Thyroid gland (tissue), 4 donors: ENCODE data around the gene MYOF. TPM values are rescaled to one million over a fixed set of nuclear protein-coding genes. Genes with fewer than 3 reads are reported as not detected.

ENCODE experiments used
- DNase-seq, 2 donors: peaks; one replicate each; pipeline ENCODE4 v3.0.0-alpha.2; 2019
- H3K27ac ChIP-seq, 3 donors: fragments of 200-600 bp; sonication (generic); 1 replicate in 2 of 3; 2 replicates in 1 of 3; pipeline ENCODE4 v1.5.1; 2016 to 2019; ENCODE audit warnings: mild to moderate bottlenecking in 1 of 3, moderate library complexity in 1 of 3
- H3K27me3 ChIP-seq: fragments of 200-600 bp; sonication (generic); one replicate; pipeline ENCODE4 v1.5.1; 2019
- H3K36me3 ChIP-seq, 2 donors: fragments of 200-600 bp; sonication (generic); one replicate each; pipeline ENCODE4 v1.5.1; 2016 to 2019
- H3K4me1 ChIP-seq, 2 donors: fragments of 200-600 bp; sonication (generic); one replicate each; pipeline ENCODE4 v1.5.1; 2017 to 2019
- H3K4me3 ChIP-seq, 3 donors: fragments of 200-600 bp; sonication (generic); replicated peaks in 1 of 3; 1 replicate in 2 of 3; 2 replicates in 1 of 3; pipeline ENCODE4 v1.5.1; 2016; ENCODE audit warnings: mild to moderate bottlenecking in 1 of 3
- H3K9me3 ChIP-seq: fragments of 200-600 bp; sonication (generic); one replicate; pipeline ENCODE4 v1.5.1; 2017
- POLR2A ChIP-seq, 2 donors: fragments of 450-650 bp; IDR thresholded peaks; one replicate each; pipeline ENCODE4 v1.6.1; 2017; ENCODE audit warnings: antibody characterized with exemption in 2 of 2, mild to moderate bottlenecking in 2 of 2, moderate library complexity in 1 of 2
- WGBS, 2 donors: methylation state at CpG; one replicate each; pipeline ENCODE4 v1.1.5; 2017; 5-methylcytosine and 5-hydroxymethylcytosine counted together
- intact Hi-C: fragments of 100-400 bp; cut with DNase I; formaldehyde crosslinking; loops from one replicate; pipeline ENCODE4 v1.15.1; 2023
- total RNA-seq, 4 donors: library from RNA; depleted of rRNA; stranded (reverse); fragments of >200 nt; gene quantifications; one replicate each; pipeline ENCODE4 v1.2.3, GENCODE V29; 2016
- TF ChIP-seq, protein P1 (sequence below), 6 experiments: fragments of 200-600 bp in 3 of 6; fragments of 450-650 bp in 3 of 6; sonication (generic) in 3 of 6; IDR thresholded peaks; one replicate each; pipeline ENCODE4 v1.5.1; 2016 to 2019; ENCODE audit warnings: antibody characterized with exemption in 6 of 6, mild to moderate bottlenecking in 2 of 6, inconsistent platforms in 1 of 6, moderate library complexity in 1 of 6

The MYOF gene
- total RNA-seq, 4 donors from 2014 or later, result 72.3 to 210 (median 118) TPM

DNA sequence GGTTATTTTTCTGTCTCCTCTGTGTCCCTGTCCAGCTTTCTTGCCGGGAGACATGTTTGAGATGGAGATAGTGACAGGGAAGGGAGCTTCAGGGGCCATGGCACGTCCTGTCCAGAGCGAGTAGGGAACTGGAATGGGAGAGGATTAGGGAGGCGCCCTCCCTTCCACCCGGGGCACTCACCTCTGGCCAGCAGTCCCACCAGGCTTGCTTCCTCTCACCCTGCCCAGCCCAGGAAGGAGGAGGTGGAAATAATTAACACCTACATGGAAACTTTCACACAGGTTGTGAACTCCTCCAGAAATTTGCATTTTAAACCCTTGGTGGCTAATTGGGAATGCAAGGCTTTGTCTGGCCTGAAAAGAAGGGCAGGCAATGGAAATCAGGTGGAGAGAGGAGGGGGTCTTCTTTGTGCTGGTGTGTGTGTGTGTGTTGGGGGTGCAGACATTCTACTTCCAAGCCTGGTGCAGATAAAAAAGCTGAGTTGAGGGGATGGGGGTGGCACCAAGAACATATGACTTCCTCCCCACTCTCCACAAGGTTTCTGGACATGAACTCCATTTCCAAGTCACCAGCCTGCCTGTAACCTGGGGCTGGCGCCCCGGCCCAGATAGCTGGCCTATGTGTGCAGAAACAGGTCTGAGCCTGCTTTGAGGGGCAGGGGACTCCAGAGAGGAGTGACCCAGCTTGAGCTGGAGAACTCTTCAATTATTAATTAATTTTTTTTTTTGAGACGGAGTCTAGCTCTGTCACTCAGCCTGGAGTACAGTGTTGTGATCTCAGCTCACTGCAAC lies 209.1 kb downstream of the MYOF start:
- DNase-seq, result no peak
- WGBS, 2 donors, result 67 to 70% methylated on average over 8 of the region's 8 CpGs
- intact Hi-C loops, result no loop called here

DNA sequence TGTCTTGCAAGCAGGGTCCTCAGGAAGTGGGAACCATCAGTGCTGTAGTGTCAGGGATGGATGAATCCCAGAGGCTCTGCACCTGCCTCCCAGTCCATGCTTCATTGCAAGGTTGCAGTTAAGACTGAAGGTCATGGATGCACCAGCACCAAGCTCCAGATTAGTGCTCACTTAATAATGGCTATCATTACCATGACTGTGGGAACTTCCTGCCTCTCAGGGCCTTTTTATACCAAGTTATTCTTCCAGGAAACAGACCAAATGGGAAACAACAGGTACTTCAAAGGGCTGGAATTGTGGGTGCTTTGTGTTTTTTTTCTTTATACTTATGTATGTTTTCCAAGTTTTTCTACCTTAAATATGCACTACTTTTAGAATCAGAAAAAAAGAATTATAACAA lies 210.8 kb downstream of the MYOF start:
- no peaks in the 10 kb centered on the region for H3K4me1 ChIP-seq
- H3K36me3 ChIP-seq, result no peaks in the 10 kb centered on the region
- intact Hi-C loops, result no loop called here
- H3K27me3 ChIP-seq, result no peaks in the 10 kb centered on the region
- TF ChIP-seq, protein P1, sequence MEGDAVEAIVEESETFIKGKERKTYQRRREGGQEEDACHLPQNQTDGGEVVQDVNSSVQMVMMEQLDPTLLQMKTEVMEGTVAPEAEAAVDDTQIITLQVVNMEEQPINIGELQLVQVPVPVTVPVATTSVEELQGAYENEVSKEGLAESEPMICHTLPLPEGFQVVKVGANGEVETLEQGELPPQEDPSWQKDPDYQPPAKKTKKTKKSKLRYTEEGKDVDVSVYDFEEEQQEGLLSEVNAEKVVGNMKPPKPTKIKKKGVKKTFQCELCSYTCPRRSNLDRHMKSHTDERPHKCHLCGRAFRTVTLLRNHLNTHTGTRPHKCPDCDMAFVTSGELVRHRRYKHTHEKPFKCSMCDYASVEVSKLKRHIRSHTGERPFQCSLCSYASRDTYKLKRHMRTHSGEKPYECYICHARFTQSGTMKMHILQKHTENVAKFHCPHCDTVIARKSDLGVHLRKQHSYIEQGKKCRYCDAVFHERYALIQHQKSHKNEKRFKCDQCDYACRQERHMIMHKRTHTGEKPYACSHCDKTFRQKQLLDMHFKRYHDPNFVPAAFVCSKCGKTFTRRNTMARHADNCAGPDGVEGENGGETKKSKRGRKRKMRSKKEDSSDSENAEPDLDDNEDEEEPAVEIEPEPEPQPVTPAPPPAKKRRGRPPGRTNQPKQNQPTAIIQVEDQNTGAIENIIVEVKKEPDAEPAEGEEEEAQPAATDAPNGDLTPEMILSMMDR (IDR thresholded peaks at IDR 0.05), result no peak
- no peak for TF ChIP-seq POLR2A (IDR thresholded peaks at IDR 0.05)
- H3K27ac ChIP-seq, result no peak overlapping the region
- no peak overlapping the region for H3K4me3 ChIP-seq
- no peak for DNase-seq
- no peaks in the 10 kb centered on the region for H3K9me3 ChIP-seq

More for the DNA sequence above, 209.1 kb downstream of the MYOF start:
- H3K9me3 ChIP-seq, result no peaks in the 10 kb centered on the region
- no peaks in the 10 kb centered on the region for H3K4me1 ChIP-seq
- TF ChIP-seq, protein P1 (IDR thresholded peaks at IDR 0.05), result no peak
- no peak for TF ChIP-seq POLR2A (IDR thresholded peaks at IDR 0.05)
- no peaks in the 10 kb centered on the region for H3K27me3 ChIP-seq
- no peak overlapping the region for H3K27ac ChIP-seq
- H3K4me3 ChIP-seq, result no peak overlapping the region
- H3K36me3 ChIP-seq, result no peaks in the 10 kb centered on the region

DNA sequence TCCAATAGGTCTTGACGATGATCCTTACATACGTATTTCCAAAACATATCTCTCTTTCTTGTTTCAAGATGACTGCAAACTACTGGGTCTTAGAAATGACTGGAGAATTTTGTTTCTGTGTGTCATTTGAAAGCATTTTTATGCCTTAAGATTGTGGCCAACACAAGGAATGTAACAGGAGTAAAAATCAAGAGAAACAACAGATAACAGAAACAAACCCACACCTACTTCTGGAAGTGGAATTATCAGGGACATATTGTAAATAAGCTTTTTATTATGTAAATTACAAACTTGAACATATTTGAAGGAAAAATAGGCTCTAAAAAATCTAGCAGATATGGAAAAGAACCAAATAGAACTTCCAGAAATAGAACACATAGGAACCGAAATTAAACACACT lies 212.9 kb downstream of the MYOF start:
- intact Hi-C loops, result no loop called here
- H3K27ac ChIP-seq, result no peak overlapping the region
- TF ChIP-seq, protein P1 (IDR thresholded peaks at IDR 0.05), result no peak
- H3K4me3 ChIP-seq, result no peak overlapping the region
- DNase-seq, result no peak
- no peaks in the 10 kb centered on the region for H3K4me1 ChIP-seq
- 95% methylated on average over 3 of the region's 3 CpGs for WGBS, 2 donors
- no peaks in the 10 kb centered on the region for H3K27me3 ChIP-seq
- no peaks in the 10 kb centered on the region for H3K9me3 ChIP-seq
- no peaks in the 10 kb centered on the region for H3K36me3 ChIP-seq

DNA sequence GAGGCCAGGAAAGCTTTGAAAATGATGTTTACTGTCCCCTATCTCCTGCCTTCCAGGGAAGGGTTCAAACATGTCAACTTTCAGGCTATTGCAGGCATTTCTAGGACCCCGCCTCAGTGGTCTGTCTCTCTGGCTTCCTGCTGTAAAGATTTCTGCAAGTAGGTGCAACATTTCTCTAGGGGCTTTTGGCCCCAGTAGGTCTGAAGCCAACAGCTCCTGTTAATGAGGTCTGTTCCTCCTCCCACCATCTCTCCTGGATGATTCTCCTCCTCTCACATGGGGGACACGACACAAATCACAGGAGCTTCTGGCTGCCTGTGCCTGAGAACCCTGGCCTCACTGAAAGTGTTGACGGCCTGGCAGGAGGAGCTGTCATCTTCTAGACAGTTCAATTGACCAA lies 214.1 kb downstream of the MYOF start:
- Histone ChIP-seq H3K27me3 (no peaks in the 10 kb centered on the region), H3K9me3 (no peaks in the 10 kb centered on the region), H3K4me1 (no peaks in the 10 kb centered on the region), H3K36me3 (no peaks in the 10 kb centered on the region), H3K27ac (no peak overlapping the region), H3K4me3 (no peak overlapping the region)
- WGBS, 2 donors, result 69 to 80% methylated on average over 3 of the region's 3 CpGs
- TF ChIP-seq POLR2A (IDR thresholded peaks at IDR 0.05), result no peak
- TF ChIP-seq, protein P1 (IDR thresholded peaks at IDR 0.05), result no peak
- intact Hi-C loops, result no loop called here
- DNase-seq, result no peak

DNA sequence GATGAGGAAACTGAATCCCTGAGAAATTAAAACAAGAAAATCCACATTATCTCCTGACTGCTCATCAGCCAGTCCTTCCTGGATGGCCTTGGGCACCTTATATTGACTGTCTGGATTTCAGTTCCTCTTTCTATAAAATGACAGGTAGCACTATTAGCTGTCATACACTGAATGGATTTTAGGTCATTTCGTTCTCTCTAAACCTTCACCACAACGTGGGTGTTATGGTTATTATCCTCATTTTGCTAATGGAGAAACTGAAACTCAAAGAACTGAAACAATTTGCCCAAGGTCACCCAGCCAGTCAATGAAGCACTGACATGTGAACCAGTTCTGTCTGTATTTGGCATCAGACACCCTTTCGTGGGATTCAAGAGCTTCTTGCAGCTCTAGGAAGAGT lies 214.6 kb downstream of the MYOF start:
- TF ChIP-seq, protein P1 (IDR thresholded peaks at IDR 0.05), result no peak
- TF ChIP-seq POLR2A (IDR thresholded peaks at IDR 0.05), result no peak
- 72 to 74% methylated on average over 3 of the region's 3 CpGs for WGBS, 2 donors
- H3K36me3 ChIP-seq, result no peaks in the 10 kb centered on the region
- no peaks in the 10 kb centered on the region for H3K9me3 ChIP-seq
- no peak overlapping the region for H3K4me3 ChIP-seq
- no peak for DNase-seq
- no peaks in the 10 kb centered on the region for H3K4me1 ChIP-seq
- intact Hi-C loops, result no loop called here
- no peak overlapping the region for H3K27ac ChIP-seq
- no peaks in the 10 kb centered on the region for H3K27me3 ChIP-seq
